Progenitor cell of endocrine pancreas (in vitro differentiated cells): Measurements from ENCODE around the gene NWD2. TPM values are rescaled to one million over a fixed set of nuclear protein-coding genes. Genes with fewer than 3 reads are reported as not detected.

ENCODE experiments used
- DNase-seq: peaks from one replicate; pipeline ENCODE4 v3.0.0; 2021; ENCODE audit warnings: low spot score; ENCODE audit not compliant: unreplicated experiment
- H3K27ac Mint-ChIP-seq: 2 replicates; pipeline ENCODE4 v1.8.0; 2021; ENCODE audit warnings: mild to moderate bottlenecking, moderate library complexity, mixed read lengths
- H3K27me3 Mint-ChIP-seq: 2 replicates; pipeline ENCODE4 v1.8.0; 2021; ENCODE audit warnings: mixed read lengths
- H3K36me3 Mint-ChIP-seq: 2 replicates; pipeline ENCODE4 v1.8.0; 2022; ENCODE audit warnings: mixed read lengths; ENCODE audit not compliant: insufficient read depth
- H3K4me1 Mint-ChIP-seq: 2 replicates; pipeline ENCODE4 v1.8.0; 2021; ENCODE audit warnings: low read depth, mixed read lengths
- H3K4me3 Mint-ChIP-seq: 2 replicates; pipeline ENCODE4 v1.8.0; 2021; ENCODE audit warnings: low read depth, mild to moderate bottlenecking, moderate library complexity, mixed read lengths
- H3K9me3 Mint-ChIP-seq: 2 replicates; pipeline ENCODE4 v1.8.0; 2021; ENCODE audit warnings: low read depth, mixed read lengths
- total RNA-seq: library from RNA; stranded (reverse); gene quantifications from 2 replicates; pipeline ENCODE4 v1.2.1, GENCODE V29; 2021
- TF ChIP-seq, protein P1 (sequence below): fragments of 200-600 bp; sonication (generic); IDR thresholded peaks from one replicate; pipeline ENCODE4 v1.5.0; 2021; ENCODE audit warnings: antibody characterized with exemption, mild to moderate bottlenecking; ENCODE audit not compliant: unreplicated experiment

Gene NWD2
- total RNA-seq, 1 donor from 2014 or later, result 0.05 TPM

DNA sequence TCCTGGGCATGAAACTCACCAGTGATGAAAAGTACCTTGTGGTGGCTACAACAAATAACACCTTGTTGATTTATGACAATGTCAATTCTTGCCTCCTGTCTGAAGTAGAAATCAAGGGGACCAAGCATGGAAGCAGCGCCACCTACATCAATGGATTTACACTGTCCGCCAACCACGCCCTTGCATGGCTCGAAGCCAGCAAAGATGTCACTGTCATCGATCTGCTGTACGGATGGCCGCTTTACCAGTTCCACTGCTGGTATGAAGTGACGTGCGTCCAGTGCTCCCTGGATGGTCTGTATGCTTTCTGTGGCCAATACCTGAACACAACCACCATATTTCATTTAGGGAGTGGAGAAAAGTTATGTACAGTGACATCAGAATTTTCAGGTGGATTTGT, 200.5 kb downstream of the NWD2 start:
- no peaks in the 10 kb centered on the region for H3K27me3 Mint-ChIP-seq
- DNase-seq, result no peak
- peaks cover 18% of the 10 kb centered on the region for H3K4me1 Mint-ChIP-seq
- no peaks in the 10 kb centered on the region for H3K9me3 Mint-ChIP-seq
- H3K27ac Mint-ChIP-seq, result no peak overlapping the region
- TF ChIP-seq, protein P1, sequence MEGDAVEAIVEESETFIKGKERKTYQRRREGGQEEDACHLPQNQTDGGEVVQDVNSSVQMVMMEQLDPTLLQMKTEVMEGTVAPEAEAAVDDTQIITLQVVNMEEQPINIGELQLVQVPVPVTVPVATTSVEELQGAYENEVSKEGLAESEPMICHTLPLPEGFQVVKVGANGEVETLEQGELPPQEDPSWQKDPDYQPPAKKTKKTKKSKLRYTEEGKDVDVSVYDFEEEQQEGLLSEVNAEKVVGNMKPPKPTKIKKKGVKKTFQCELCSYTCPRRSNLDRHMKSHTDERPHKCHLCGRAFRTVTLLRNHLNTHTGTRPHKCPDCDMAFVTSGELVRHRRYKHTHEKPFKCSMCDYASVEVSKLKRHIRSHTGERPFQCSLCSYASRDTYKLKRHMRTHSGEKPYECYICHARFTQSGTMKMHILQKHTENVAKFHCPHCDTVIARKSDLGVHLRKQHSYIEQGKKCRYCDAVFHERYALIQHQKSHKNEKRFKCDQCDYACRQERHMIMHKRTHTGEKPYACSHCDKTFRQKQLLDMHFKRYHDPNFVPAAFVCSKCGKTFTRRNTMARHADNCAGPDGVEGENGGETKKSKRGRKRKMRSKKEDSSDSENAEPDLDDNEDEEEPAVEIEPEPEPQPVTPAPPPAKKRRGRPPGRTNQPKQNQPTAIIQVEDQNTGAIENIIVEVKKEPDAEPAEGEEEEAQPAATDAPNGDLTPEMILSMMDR, result no peak
- H3K36me3 Mint-ChIP-seq, result no peaks in the 10 kb centered on the region
- H3K4me3 Mint-ChIP-seq, result no peak overlapping the region

DNA sequence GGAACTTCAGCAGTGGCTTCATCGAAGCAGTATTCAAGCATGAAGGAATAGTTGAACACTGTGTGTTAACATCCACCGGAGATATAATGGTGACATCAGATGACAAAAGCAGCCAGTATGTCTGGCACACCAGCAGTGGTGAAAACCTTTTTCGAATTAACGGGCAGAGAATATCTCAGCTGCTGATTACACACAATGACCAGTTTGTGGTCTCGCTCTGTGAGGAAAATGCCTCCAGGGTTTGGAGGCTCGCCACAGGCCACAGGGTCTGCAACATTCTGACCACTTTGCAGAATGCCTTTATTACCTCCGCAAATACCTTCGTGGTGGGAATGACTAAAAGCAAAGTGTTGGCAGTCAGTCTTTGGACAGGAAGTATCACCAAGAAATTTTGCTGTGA, 201.5 kb downstream of the NWD2 start:
- peaks cover 13% of the 10 kb centered on the region for H3K4me1 Mint-ChIP-seq
- H3K36me3 Mint-ChIP-seq, result no peaks in the 10 kb centered on the region
- no peak for DNase-seq
- peaks cover 2% of the 10 kb centered on the region for H3K27me3 Mint-ChIP-seq
- H3K27ac Mint-ChIP-seq, result no peak overlapping the region
- TF ChIP-seq, protein P1, result no peak
- H3K9me3 Mint-ChIP-seq, result no peaks in the 10 kb centered on the region
- H3K4me3 Mint-ChIP-seq, result no peak overlapping the region

DNA sequence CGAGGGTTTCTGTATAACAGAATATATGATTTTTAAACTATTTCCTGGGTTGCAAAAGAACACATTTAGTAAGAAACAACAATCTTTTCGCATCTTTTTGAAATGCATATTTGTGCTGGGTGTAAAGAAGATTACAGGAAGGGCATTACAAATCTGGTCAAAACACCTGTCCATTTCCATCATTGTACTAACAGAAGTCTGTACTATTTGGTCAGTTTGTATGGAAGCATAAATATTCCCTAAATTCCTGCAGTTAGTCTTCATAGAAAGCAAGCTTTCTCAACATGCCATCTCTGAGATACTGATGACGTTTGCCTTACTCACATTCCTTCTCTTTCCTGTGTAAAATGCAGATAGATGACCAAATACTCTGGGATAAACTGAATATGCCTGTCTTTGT, 203.3 kb downstream of the NWD2 start:
- H3K27me3 Mint-ChIP-seq, result peaks cover 4% of the 10 kb centered on the region
- H3K36me3 Mint-ChIP-seq, result no peaks in the 10 kb centered on the region
- TF ChIP-seq, protein P1, result no peak
- no peak overlapping the region for H3K27ac Mint-ChIP-seq
- DNase-seq, result no peak
- H3K4me3 Mint-ChIP-seq, result no peak overlapping the region
- H3K4me1 Mint-ChIP-seq, result peaks cover 8% of the 10 kb centered on the region
- H3K9me3 Mint-ChIP-seq, result no peaks in the 10 kb centered on the region

DNA sequence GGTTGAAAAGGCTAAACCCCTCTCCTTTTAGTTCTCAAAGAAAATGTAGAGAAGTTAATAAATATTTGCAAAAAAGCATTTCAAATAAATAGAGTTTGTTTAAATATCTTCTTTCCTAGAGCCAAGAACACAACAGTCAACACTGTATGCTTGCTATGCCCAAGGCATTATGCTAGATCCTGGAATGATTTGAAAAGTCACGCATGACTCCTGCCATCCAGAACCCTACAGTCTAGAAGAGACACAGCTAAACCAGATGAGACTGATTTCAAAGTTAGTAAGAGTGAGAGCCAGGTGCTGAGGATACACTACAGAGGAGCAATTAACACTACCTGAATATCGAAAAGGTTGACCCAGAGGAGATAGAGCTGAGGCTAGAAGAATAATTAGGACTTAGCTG, 205.8 kb downstream of the NWD2 start:
- H3K9me3 Mint-ChIP-seq, result no peaks in the 10 kb centered on the region
- TF ChIP-seq, protein P1, result no peak
- no peak for DNase-seq
- peaks cover 4% of the 10 kb centered on the region for H3K27me3 Mint-ChIP-seq
- no peak overlapping the region for H3K27ac Mint-ChIP-seq
- H3K36me3 Mint-ChIP-seq, result no peaks in the 10 kb centered on the region
- H3K4me1 Mint-ChIP-seq, result peaks cover 16% of the 10 kb centered on the region
- H3K4me3 Mint-ChIP-seq, result no peak overlapping the region

DNA sequence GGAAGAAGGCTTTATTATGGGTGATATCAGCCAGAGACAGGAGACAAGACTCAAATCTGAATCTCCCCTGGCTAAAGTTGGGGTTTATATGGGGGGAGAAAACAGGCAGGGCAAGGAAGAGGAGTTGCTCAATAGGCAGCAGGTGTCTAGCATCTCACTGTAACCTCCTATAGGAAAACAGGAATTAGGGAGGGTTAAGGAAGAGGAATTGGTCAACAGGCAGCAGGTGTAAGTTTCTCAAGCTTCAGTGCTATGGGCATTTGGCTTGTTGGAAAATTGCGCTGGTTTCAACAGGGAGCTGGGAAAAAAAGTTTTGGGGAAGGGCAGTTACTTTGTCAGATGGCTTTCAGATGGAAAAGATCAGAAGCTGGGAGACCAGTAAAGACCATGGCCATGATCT, 206.4 kb downstream of the NWD2 start:
- Mint-ChIP-seq H3K27me3 (peaks cover 4% of the 10 kb centered on the region), H3K4me3 (no peak overlapping the region)
- TF ChIP-seq, protein P1, result no peak

More for the DNA sequence above, 206.4 kb downstream of the NWD2 start:
- Mint-ChIP-seq H3K4me1 (peaks cover 22% of the 10 kb centered on the region), H3K27ac (no peak overlapping the region), H3K9me3 (no peaks in the 10 kb centered on the region), H3K36me3 (no peaks in the 10 kb centered on the region)
- no peak for DNase-seq
